Measurements from ENCODE around the gene IRX2. TPM values are rescaled to one million over a fixed set of nuclear protein-coding genes. Genes with fewer than 3 reads are reported as not detected.

IRX2 gene
- total RNA-seq, 1 donor, result under 0.01 TPM

DNA sequence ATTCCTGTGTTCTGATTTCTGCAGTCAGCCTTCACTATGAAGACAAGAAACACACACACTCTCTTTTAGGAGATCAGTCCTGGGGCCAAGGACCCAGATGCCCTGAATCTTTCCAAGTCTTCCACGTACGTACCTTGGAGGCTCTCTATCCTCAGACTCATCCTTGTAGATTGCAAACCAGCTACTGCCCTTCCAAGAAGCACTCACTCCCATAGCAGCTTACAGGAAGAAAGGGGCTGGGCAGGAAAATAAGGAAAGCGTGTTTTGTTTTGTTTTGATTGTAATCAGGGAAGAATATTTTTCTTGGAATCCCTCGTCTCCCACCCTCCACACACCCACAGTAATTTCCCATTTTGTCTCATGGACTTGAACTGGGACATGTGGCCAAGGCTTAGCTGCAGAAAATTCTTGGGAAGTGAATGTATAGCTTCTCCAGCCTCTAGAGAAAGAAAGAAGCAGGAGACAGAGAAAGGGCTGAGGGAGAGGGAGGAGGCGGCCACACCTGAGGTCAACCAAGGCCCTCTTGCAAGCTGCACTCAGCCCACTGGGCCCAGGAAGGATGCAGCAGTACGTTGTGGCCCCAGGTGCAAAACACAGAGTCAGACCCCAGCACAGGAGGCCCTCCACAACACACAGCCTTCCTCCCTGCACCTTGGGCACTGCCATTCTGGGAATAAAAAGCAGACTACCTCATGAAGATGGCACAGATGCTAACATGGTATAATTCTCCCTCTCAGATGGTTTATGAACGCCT is 29.9 kb downstream of the IRX2 start:
- no peak for DNase-seq (ENCODE audit: low read depth in 2 of 3, low spot score in 2 of 3)

DNA sequence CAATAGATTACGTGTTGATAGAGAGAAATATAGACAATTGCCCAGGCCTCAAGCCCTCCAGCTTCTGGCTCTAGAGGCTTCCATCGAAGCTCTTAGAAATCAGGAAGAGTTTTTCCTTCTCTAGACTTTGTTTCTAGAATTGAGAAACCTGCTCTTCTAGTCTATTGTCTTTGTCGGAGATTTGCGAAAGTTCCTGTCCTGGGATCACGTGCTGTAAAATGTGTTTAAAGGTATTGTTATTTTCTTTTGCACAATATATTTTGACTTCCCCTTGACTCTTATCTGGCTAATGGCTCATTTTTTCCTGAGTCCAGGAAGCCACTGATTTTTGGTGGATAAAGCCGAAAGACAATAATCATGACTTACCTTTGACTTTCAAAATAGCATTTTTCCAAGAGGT is 32.1 kb downstream of the IRX2 start:
- no peak for DNase-seq (ENCODE audit: low read depth in 2 of 3, low spot score in 2 of 3)

DNA sequence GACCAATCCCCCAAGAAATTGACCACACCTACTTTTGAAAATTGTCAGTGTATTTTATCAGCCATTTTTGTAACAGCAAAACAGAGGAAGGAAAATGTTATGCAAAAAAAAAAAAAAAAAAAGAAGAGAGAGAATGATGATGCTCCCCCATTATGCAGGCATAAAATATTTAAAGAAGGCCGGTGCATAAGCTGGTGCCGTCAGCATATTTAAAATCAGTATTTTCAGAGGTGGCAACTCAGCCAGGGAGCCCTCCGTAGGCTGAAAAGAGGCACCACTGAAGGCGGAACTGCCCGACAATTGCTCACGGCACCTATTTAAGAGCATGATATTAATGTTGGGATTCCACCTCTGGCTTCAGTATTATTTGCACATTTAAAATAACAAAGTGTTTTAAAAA is 33.4 kb downstream of the IRX2 start:
- no peak for DNase-seq (ENCODE audit: low read depth in 2 of 3, low spot score in 2 of 3)

DNA sequence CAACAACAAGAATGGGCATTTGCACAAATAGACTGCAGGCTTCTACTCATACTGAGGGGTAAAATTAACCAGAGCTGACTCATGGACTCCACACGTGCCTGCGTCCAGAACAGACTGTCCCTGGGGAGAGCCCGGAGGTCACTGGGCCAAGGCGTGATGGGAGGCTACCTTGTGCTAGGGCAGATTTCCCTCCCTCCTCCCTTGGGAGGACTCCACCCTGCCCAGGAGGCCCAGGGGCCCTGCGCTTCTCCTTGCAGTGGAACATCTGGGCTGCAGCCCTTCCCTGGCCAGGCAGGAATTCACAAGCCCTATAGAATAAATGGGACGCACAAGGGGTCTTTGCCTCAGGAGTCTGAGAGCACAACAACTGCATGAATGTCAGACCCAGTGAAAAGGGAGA is 35.6 kb downstream of the IRX2 start:
- DNase-seq (ENCODE audit: low read depth in 2 of 3, low spot score in 2 of 3), result no peak

DNA sequence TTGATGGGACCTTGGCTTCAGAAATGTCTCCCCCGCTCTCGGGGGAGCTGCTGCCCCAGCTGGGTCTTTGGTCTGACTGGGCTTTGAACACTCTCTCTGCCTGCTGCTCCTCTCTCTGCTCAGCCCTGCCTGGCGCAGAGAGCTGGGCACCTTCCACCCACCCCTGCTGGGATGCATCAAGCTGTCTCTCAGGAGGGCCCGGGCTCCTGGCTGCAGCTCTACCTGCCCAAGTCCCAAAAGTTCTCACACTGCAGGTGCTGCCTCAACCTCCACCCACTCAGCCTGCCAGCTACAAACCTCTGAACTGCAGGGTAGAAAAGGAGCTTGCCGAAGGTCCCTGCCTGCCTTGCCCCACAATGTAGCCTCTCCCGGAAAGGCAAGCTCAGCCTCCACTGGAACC is 36.7 kb downstream of the IRX2 start:
- DNase-seq (ENCODE audit: low read depth in 2 of 3, low spot score in 2 of 3), result no peak

DNA sequence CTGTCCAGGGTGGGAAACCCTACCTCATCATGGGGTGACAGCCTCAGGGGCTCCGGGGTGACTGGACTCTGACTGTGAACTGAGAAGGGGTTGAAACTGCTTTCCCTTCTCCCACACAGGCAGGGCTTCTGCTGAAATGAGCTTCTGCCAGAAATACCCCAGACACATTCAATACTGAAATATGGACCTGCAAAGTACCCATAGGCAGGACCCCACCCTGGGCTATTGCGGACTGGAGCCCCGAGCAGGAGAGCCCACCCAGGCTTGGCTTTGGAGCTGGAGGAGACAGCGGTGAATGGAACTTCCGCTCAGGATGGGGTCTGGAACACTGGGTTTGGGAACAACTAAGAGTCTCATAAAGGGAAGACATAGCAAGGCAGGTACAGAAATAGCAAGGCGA is 37.5 kb downstream of the IRX2 start:
- DNase-seq (ENCODE audit: low read depth in 2 of 3, low spot score in 2 of 3), result no peak

DNA sequence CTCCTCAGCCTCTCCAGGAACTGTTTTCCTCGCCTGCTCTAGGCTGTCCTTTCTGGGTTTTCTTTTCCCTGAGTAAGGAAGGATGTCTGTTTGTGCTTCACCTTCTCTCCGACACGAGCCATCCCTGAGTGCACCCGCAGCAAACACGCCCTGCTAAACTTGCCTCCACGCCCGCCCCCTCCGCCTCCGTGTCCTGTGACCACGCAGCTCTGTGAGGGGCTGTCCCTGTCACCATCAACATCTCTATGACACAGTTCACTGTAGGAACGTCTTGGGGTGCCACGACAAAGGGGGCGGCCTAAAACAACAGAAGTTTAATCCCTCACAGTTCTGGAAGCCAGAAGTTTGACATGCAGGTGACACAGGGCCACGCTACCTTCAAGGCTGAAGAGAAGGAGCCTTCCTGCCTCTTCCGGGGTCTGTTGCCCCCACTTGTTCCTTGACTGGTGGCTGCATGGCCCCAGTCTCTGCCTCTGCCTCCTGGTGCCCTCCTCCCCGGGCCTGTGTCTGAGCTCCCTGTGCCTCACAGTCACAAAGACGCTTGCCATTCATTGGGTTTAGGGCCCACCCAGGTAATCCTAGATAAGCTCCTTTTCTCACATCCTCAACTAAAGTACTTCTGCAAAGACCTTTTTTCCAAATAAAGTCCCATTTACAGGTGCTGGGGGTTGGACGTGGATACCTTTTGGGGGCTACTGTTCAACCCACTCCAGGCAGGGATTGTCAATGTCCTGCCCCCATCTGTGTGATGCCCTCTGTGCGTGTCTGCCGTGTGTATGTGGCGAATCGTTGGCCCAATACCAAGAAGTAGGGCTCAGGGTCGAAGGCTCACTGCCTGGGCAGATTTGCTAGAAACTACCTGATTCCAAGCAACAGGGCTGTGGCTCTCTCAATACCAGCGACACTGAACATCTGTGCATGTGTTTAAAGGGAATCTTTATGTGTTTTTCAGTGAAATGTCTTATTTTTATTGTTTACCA is 39.7 kb downstream of the IRX2 start:
- DNase-seq (ENCODE audit: low read depth in 2 of 3, low spot score in 2 of 3), result no peak

DNA sequence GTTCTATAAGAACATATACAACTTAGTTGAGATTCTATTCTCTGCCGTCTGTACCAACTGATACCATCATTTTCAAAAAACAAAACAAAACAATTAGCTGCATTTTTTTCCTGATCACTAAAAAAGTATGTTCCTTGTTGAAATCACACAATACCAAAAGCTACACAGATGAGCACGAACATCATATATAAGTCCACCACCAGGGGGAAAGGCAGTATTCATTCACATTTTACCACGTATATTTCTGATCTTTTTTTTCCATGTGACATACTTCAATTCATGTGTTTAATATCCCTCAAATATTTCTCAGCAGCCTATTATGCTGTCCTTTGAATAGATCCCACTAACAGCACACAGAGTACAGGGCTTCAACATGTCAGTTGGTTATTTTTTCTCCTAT is 40.6 kb downstream of the IRX2 start:
- DNase-seq (ENCODE audit: low read depth in 2 of 3, low spot score in 2 of 3), result no peak

DNA sequence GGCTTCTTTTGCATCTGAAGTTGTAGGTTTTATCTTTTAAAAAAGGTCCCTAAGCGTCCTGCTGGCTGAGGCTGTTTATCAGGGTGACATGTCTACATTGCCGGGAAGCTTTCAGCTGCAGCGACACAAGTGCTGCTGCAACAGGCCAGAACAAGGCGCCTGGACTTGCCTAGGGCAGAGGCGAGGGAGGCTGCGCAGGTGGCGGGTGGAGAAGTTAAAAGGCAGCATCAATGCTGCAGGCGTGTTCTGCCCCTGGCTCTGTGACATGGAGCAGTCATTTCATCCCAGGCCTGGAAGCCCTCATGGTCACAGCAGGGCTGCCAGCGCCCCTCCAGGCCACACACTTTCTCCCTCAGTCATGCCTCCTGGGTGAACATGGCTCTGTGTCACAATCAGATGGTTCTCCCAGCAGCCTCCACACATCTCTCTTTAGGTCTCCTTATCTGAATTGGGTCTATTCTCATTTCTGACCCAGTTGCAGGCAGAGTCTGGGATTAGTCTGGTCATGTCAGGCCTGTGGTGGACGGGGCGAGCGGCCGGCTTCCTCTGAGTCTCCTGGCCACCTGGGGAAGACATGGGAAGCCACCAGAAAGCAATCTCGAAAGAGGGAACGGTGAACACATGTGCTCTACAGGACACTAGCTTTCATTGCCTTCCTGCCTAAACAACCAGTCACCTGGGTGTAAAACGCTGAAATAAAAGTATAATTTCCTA is 41.3 kb downstream of the IRX2 start:
- DNase-seq (ENCODE audit: low read depth in 2 of 3, low spot score in 2 of 3), result no peak

DNA sequence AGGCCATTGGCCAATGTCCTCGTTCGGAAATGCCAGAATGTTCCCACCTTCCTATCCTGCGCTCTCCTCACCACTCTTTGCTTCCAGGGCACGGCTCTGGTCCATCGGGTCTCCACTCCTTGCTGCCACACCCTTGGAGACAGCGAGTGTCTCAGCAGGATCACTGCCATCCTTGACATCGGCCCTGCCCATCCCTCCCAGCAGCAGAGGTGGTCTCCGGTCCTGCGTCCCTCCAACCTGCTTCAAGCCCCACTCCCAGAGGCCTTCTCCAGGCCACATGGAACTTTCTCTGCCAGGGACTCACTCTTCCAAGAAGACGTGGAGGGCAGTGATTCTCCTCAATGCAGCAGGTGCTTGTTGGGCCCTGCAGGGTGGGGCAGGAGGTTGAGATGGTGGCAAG is 42.7 kb downstream of the IRX2 start:
- no peak for DNase-seq (ENCODE audit: low read depth in 2 of 3, low spot score in 2 of 3)

DNA sequence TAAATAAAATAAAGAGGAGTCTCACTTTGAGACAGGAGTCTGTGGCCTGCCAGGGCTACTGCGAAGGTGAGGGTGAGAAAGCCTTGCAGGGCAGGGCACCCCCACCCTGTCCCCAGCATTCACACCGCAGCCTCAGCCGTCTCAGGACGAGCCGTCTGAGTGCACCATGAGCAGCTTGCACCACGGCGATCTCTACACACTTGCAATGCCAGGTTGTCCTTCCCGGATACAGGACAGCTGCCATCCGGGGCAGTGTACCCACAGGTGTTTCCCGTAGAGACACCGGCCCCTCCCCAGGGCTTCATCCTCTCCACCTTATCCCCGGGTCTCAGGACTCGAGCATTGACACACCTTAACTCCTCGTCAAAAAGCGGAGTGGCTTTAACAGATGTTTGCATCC is 43.3 kb downstream of the IRX2 start:
- no peak for DNase-seq (ENCODE audit: low read depth in 2 of 3, low spot score in 2 of 3)

DNA sequence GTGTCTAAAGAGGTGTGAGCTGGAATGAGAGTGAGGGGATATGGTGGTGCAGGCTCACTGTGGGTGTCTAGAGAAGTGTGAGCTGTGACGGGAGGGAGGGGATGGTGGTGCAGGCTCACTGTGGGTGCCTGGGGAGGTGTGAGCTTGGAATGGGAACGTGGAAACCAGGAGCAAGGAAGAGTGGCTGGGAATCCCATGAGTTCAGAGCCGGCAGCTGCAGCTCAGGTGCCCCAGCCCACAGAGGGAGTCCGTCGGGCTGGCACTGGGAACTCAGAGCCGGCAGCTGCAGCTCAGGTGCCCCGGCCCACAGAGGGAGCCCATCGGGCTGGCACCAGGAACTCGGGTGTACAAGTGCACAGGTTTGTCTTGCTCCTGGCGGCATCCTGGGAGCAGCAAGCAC is 45.6 kb downstream of the IRX2 start:
- no peak for DNase-seq (ENCODE audit: low read depth in 2 of 3, low spot score in 2 of 3)

DNA sequence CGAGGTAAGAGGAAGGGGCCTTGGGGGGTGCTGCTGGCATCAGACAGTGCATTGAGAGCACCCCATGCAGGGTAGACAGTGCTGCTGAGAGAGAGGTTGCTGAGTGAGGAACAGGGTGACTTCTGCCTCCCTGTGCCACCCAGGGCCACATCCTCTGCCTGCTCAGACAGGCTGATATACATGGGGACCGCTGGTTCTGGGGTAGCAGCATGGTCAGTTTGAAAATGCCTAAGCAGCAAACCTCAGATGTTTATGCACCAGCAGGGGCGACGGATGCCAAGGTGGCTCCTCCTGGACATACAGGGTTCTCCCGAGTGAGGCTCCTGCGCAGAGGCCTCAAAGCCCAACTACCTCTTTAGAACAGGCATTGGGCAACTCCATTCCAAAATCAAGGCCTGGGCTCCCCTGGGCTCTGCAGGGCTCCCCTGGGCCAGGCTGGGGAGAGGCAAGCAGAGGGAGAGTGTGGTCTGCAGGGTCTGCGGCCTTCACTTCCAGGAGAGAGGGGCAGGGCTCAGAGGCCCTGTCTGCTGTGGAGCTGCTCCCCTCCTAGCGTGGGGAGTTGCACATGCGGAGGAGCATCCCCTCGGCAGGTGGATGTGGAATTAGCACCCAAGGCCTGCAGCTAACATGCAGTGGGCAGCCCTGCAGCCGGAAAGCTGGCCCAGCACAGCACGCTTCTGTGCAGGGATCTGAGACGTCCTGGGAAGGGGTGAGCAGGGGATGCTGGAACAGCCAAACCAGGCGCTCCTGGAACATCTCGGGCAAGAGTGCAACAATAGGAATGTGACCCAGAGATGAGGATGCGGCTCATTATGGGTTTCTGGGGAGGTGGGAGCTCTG is 46.5 kb downstream of the IRX2 start:
- DNase-seq (ENCODE audit: low read depth in 2 of 3, low spot score in 2 of 3), result no peak

DNA sequence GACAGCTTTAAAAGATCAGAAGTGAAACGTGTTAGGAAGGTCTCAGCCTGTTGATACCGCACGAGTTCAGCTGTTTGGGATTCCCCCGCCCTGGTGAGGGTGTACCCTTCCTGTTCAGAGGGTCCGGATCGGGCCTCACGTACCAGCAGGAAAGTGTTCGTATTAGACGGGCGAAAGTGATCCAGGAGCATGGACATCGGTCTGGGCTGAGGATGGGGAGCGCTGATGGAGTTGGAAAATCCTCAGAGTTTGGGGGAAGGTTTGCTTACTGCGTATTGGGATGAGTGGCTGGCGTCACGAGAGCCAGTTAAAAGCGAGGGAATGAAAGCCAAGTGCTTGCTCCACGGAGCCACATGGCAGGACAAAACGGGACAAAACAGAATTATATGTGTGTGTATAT is 47.4 kb downstream of the IRX2 start:
- no peak for DNase-seq (ENCODE audit: low read depth in 2 of 3, low spot score in 2 of 3)

DNA sequence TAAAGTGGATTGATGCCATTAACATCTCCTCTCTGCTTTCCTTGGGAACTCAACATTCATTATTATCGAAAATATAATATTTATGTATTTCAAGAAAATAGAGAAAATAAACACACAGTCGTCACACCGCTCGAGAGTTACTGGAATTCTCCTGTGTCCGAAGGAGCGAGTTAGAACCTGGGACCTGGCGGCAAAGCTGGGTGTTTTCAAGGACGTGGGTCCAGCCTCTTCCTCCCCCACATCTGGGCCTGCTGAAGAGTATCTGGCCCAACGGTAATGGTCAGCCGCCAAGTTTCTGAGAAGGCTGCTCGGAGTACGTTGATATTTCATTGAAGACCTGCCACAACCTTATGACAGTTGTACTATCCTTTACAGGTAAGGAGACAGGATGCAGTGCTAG is 47.9 kb downstream of the IRX2 start:
- DNase-seq (ENCODE audit: low read depth in 2 of 3, low spot score in 2 of 3), result no peak

DNA sequence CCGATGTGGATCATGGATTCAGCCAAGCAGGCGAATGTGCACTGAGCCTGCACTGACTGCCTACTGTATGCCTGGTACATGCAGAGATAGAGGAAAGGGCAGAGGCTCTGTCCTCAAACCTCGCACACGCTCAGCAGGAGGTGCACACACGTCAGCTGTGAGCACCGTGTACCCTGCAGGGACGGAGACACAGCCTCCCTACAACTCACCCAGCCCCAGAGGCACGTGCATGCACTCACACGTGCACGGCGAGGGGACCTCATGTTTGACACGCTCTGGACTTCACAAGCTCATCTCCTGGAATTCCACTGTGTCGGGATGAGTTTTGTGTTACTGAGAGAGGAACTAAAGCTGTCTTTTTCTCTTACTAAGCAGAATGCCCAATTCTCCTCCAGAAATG is 48.4 kb downstream of the IRX2 start:
- no peak for DNase-seq (ENCODE audit: low read depth in 2 of 3, low spot score in 2 of 3)

DNA sequence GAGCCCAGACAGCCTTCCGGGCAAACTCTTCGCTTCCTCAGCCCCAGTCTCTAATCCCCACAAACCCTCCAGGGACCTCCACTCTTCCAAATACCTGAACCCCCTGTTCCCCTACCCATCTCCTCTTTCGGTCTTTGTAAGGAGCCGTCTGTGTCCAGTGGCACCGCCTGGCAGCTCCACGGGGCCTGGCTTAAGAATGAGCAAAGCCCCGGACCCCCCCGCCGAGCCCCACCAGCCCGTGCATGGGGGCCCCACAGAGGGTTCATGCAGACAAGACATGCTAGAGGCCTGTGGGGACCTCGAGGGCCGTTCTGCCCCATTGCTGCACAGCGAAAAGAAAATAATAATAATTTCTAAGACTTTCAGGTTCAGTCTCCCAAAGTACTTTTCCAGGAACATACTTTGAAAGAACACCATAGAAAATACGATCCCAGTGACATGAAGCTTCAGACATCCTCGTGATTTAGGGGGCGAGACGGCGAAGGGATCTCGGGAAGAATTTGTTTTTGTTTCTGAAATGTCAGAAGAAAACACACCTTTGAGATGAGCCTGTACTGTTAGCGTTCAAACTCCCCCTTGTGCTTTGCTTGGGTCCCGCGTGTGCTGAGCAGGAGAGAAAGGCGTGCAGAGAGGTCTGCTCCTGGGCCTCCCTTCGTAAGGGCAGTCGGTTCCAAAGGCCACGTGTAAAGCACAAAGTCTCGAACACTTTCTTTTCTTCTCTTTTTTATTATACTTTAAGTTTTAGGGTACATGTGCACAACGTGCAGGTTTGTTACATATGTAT is 49.2 kb downstream of the IRX2 start:
- no peak for DNase-seq (ENCODE audit: low read depth in 2 of 3, low spot score in 2 of 3)

DNA sequence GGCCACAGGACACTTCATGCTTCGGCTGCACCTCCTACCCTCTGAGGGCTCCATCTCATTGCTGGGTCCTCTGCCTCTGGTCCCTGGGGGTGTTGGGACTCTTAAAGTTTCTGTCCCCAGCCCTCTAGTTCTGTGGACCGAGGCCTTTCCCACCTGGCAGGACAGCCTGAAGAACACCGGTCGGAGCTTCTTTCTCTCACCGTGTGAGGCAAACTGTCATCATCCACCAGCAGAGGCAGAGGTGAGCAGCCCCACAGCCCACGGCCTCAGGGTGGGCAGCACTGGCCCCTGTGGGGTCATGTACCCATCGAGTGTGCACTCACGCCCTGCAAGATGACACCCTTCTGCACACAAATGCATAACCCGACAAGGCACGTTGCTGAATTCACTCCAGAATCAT is 49.9 kb downstream of the IRX2 start:
- DNase-seq (ENCODE audit: low read depth in 2 of 3, low spot score in 2 of 3), result no peak

DNA sequence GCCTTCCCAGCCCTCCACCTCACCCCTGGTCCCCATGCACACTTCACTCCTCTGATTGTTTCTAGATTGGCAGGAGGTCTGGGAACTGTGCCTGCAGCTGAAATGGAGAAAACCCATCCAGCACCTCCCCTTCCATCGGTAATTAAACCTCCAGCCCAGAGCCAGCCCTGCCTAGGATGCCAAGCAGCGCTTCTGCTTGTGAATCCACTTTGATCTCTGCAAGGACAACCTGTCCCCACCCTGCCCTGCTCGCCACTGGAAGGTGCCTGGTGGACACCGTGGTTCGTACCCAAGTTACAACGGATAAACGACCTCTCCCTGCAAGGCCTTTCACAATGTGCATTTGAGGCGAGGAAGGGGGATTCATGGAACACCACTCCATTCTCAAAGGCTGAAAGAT is 50.6 kb downstream of the IRX2 start:
- no peak for DNase-seq (ENCODE audit: low read depth in 2 of 3, low spot score in 2 of 3)

DNA sequence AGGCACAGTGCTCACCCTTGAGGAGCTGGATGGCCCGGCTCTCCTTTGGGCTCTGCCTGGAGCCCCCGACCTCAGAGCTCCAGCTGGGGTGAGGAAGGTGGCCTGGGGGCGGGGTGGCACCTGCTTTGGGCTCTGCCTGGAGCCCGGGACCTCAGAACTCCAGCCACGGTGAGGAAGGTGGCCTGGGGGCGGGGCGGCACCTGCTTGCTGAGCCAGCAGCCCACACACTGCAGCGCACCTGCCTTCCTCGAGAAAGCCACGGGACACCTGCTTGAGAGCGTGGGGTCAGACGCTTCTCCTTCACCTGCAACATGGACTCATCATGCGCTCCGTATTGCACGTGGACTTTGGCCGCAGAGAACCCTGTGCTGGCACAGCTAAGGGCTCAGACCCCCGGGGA is 51.8 kb downstream of the IRX2 start:
- DNase-seq (ENCODE audit: low read depth in 2 of 3, low spot score in 2 of 3), result no peak
